Spleen (tissue), 11 donors: ENCODE measurements around the gene C6orf163. TPM values are rescaled to one million over a fixed set of nuclear protein-coding genes. Genes with fewer than 3 reads are reported as not detected.

Experiments
- DNase-seq: peaks from one replicate; pipeline ENCODE4 v3.0.0-alpha.2; 2020
- H3K27ac ChIP-seq, 8 donors: fragments of 200-600 bp; sonication (generic) in 7 of 8; 1 replicate in 4 of 8; 2 replicates in 4 of 8; pipeline versions ENCODE4 v1.5.0 to v1.8.0; 2016 to 2021; ENCODE audit warnings: inconsistent platforms in 4 of 8, mild to moderate bottlenecking in 4 of 8, moderate library complexity in 1 of 8
- H3K27me3 ChIP-seq, 7 donors: fragments of 200-600 bp; sonication (generic) in 6 of 7; replicated peaks in 1 of 7; 1 replicate in 4 of 7; 2 replicates in 3 of 7; pipeline versions ENCODE4 v1.5.0 to v1.8.0; 2016 to 2021; ENCODE audit warnings: inconsistent platforms in 3 of 7, mild to moderate bottlenecking in 1 of 7
- H3K36me3 ChIP-seq, 6 donors: fragments of 200-600 bp; sonication (generic) in 5 of 6; 1 replicate in 4 of 6; 2 replicates in 2 of 6; pipeline versions ENCODE4 v1.5.0 to v1.8.0; 2016 to 2021; ENCODE audit warnings: inconsistent platforms in 2 of 6
- H3K4me1 ChIP-seq, 6 donors: fragments of 200-600 bp; sonication (generic) in 5 of 6; 1 replicate in 3 of 6; 2 replicates in 3 of 6; pipeline versions ENCODE4 v1.5.0 to v1.8.0; 2016 to 2021; ENCODE audit warnings: inconsistent platforms in 3 of 6
- H3K4me3 ChIP-seq, 8 donors: fragments of 200-600 bp; sonication (generic) in 7 of 8; 1 replicate in 4 of 8; 2 replicates in 4 of 8; pipeline versions ENCODE4 v1.5.0 to v1.8.0; 2016 to 2021; ENCODE audit warnings: inconsistent platforms in 4 of 8, mild to moderate bottlenecking in 4 of 8, moderate library complexity in 2 of 8
- H3K9me3 ChIP-seq, 8 donors: fragments of 200-600 bp; sonication (generic) in 7 of 8; 1 replicate in 4 of 8; 2 replicates in 4 of 8; pipeline versions ENCODE4 v1.5.0 to v1.8.0; 2016 to 2021; ENCODE audit warnings: inconsistent platforms in 4 of 8
- POLR2A ChIP-seq, 3 donors: fragments of 450-650 bp; IDR thresholded peaks; one replicate each; pipeline ENCODE4 v1.5.1; 2017; ENCODE audit warnings: antibody characterized with exemption in 3 of 3, mild to moderate bottlenecking in 1 of 3
- POLR2AphosphoS5 ChIP-seq, 3 donors: sonication (generic); formaldehyde crosslinking; IDR thresholded peaks; one replicate each; pipeline ENCODE4 v1.5.1; 2017; ENCODE audit warnings: antibody characterized with exemption in 3 of 3
- WGBS, 5 donors: extraction: QIAGEN DNeasy Blood & Tissue Kit in 3 of 5; methylation state at CpG; one replicate each; pipeline versions ENCODE4 v1.1.5 to v1.1.7; 2013 to 2018; 5-methylcytosine and 5-hydroxymethylcytosine counted together
- intact Hi-C: fragments of 100-400 bp; cut with DNase I; formaldehyde crosslinking; loops from one replicate; pipeline ENCODE4 v1.15.0; 2023; ENCODE audit warnings: low total_unique reads
- polyA plus RNA-seq, 3 donors: library from polyadenylated mRNA; stranded (reverse); fragments of 200-250 nt; gene quantifications; one replicate each; pipeline ENCODE4 v1.2.1, GENCODE V29; 2013
- total RNA-seq, 7 donors: library from RNA; depleted of rRNA in 3 of 7; stranded (reverse); fragments of >200 nt in 3 of 7; fragmentation: NEBNext Ultra II Directional in 4 of 7; extraction: Animal tissue kit (Norgen Biotek cat#: 25700) in 4 of 7; gene quantifications; one replicate each; pipeline versions ENCODE4 v1.1.0 to v1.2.1, GENCODE V29; 2016 to 2021
- TF ChIP-seq, protein P1 (sequence below), 11 experiments: fragments of 200-600 bp in 7 of 11; fragments of 450-650 bp in 4 of 11; sonication (generic) in 4 of 11; IDR thresholded peaks in 8 of 11; conservative IDR thresholded peaks in 3 of 11; 1 replicate in 7 of 11; 2 replicates in 4 of 11; pipeline versions ENCODE4 v1.4.0 to v1.8.0; 2016 to 2021; ENCODE audit warnings: antibody characterized with exemption in 11 of 11, inconsistent platforms in 4 of 11, mild to moderate bottlenecking in 1 of 11
- donor health status: healthy with polysubstance abuse.
- donor health status: DM: no; HTN: no; CAD: no; lungs with moderate emphysema.
- donor health status: DM: no; HTN: no; CAD: no.
- donor health status: Bipolar disorder and iron deficiency.
- donor health status: healthy.
- donor health status: DM: no; HTN: no; CAD: no.
- donor health status: DM: yes; HTN: yes; CAD: no.

The C6orf163 gene
- total and polyA plus RNA-seq, 10 donors = 0.59 to 13.2 (median 5.4) TPM

DNA sequence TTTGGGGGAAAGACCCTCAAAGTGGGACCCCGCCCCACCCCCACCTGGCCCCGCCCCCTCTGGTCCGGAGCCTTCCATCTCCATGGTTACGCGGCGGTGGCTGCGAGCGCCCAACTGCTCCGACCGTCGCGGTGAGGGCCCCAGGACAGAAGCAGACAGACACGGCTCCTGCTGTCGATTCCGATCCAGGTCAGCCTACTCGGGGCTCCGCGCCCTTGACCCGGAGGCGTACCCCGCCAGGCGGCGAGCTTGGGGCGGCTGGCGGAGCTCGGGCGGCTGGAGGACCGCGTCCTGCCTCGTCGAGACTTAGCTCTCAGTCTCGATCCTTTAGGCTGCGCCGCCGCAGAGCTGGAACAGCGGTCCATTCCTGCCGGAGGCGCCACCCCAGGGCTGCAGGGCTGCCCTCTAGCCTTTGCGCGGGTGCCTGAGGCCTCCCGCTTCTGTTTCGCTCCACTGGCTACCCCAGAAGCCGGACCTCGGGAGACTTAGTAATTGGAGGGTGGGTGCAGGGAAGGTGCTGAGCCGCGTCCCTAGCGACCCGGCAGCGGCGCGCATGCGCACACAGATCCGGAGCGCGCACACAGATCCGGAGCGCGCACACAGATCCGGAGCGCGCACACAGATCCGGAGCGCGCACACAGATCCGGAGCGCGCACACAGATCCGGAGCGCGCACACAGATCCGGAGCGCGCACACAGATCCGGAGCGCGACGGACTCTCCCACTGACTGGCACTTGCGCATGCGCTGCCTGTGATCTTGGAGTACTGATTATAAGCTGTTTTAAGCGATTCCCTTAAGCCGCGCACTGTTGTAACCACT lies 63.5 kb downstream of the C6orf163 start, which contains the start of gene CFAP206:
Gene CFAP206 (plus strand): TSS at position 72 of the 820 bp plus-strand sequence. CDS start 1,868 bp downstream, outside the sequence.
- H3K36me3 ChIP-seq = no peaks in the 10 kb centered on the region
- no peaks in the 10 kb centered on the region for H3K9me3 ChIP-seq
- WGBS, 5 donors = 0 to 1% (median 0%) methylated on average over 36 to 82 of the region's 82 CpGs
- intact Hi-C loops = no loop called here
- peak within 1 kb of the TSS; percentile 58 to 89 (median 80) for H3K27ac ChIP-seq
- peak; percentile 6 to 80 (median 65) for TF ChIP-seq POLR2AphosphoS5 (IDR thresholded peaks at IDR 0.05)
- TF ChIP-seq, protein P1, sequence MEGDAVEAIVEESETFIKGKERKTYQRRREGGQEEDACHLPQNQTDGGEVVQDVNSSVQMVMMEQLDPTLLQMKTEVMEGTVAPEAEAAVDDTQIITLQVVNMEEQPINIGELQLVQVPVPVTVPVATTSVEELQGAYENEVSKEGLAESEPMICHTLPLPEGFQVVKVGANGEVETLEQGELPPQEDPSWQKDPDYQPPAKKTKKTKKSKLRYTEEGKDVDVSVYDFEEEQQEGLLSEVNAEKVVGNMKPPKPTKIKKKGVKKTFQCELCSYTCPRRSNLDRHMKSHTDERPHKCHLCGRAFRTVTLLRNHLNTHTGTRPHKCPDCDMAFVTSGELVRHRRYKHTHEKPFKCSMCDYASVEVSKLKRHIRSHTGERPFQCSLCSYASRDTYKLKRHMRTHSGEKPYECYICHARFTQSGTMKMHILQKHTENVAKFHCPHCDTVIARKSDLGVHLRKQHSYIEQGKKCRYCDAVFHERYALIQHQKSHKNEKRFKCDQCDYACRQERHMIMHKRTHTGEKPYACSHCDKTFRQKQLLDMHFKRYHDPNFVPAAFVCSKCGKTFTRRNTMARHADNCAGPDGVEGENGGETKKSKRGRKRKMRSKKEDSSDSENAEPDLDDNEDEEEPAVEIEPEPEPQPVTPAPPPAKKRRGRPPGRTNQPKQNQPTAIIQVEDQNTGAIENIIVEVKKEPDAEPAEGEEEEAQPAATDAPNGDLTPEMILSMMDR (IDR thresholded peaks at IDR 0.05 in 8 of 11, conservative IDR thresholded peaks at IDR 0.05 in 3 of 11) = peak in 1 of 11 experiments; percentile 28
- TF ChIP-seq POLR2A (IDR thresholded peaks at IDR 0.05) = no peak
- H3K4me1 ChIP-seq = peaks cover 0 to 17% (median 9%) of the 10 kb centered on the region in 6 donors
- DNase-seq = peak; percentile 92
- H3K27me3 ChIP-seq = peaks cover 0 to 15% (median 0%) of the 10 kb centered on the region in 7 donors
- peak within 1 kb of the TSS; percentile 86 to 100 (median 100) for H3K4me3 ChIP-seq

DNA sequence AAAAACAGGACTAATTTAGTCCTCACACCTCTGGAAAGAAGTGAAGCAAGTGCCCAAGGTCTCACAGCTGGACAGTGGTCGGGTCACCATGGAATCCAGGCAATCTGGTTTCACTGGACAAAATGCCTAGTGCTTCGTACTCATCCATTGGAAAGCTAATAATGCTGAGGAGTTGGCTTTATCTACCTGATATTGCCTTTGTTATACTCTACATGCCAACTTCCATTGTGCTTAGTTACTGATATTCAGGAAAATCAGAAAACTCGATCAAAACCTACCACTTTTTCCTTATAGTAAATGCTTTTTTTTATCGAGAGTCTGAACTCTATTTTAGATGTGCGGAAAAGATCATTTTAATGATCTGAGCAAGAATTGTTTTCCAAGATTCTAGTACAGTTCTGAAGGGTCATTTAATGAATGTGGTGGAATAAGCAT lies 64.1 kb downstream of the C6orf163 start:
- Histone ChIP-seq H3K36me3 (no peaks in the 10 kb centered on the region), H3K27me3 (peaks cover 0 to 15% (median 0%) of the 10 kb centered on the region in 7 donors), H3K9me3 (no peaks in the 10 kb centered on the region), H3K4me3 (peak overlapping the region; percentile 86 to 100 (median 100)), H3K27ac (peak overlapping the region in 7 of 8 donors; percentile 52 to 89 (median 83)), H3K4me1 (peaks cover 0 to 17% (median 9%) of the 10 kb centered on the region in 6 donors)
- DNase-seq = no peak
- TF ChIP-seq, protein P1 (IDR thresholded peaks at IDR 0.05 in 8 of 11, conservative IDR thresholded peaks at IDR 0.05 in 3 of 11) = no peak
- TF ChIP-seq POLR2A (IDR thresholded peaks at IDR 0.05) (no peak), POLR2AphosphoS5 (IDR thresholded peaks at IDR 0.05) (no peak)
- intact Hi-C loops = no loop called here
- 40 to 49% (median 46%) methylated on average over 5 of the region's 5 CpGs for WGBS, 5 donors

Other genes starting within 250 kb of the C6orf163 start
- not detected for gene CGA, start 249.7 kb upstream of the C6orf163 start, total RNA-seq
- gene CGA, start 249.7 kb upstream of the C6orf163 start, polyA plus RNA-seq = not detected
- gene ZNF292, start 189.2 kb upstream of the C6orf163 start, total RNA-seq = 10 to 100 TPM; 44.8 to 76.2 (median 56.8) TPM
- gene ZNF292, start 189.2 kb upstream of the C6orf163 start, polyA plus RNA-seq = 1 to 10 TPM; 5.1 to 5.7 (median 5.2) TPM
- gene SMIM8, start 22.2 kb upstream of the C6orf163 start, total RNA-seq = 10 to 100 TPM; 11.1 to 18.6 (median 12.4) TPM
- gene SMIM8, start 22.2 kb upstream of the C6orf163 start, polyA plus RNA-seq = 1 to 10 TPM; 4.2 to 6.8 (median 6.0) TPM
- not detected for gene GJB7, start 15.5 kb upstream of the C6orf163 start, total RNA-seq
- gene GJB7, start 15.5 kb upstream of the C6orf163 start, polyA plus RNA-seq = not detected
- gene CFAP206, start 63.2 kb downstream of the C6orf163 start, total RNA-seq = under 1 TPM in 1 of 7 donors, not detected in 6; 0.46 TPM
- under 1 TPM; 0.06 to 0.20 (median 0.12) TPM for gene CFAP206, start 63.2 kb downstream of the C6orf163 start, polyA plus RNA-seq
- gene SLC35A1, start 128.2 kb downstream of the C6orf163 start, total RNA-seq = 10 to 100 TPM; 16.0 to 25.4 (median 19.7) TPM
- gene SLC35A1, start 128.2 kb downstream of the C6orf163 start, polyA plus RNA-seq = 10 to 100 TPM; 13.3 to 16.8 (median 14.6) TPM
- gene RARS2, start 245.2 kb downstream of the C6orf163 start, total RNA-seq = 10 to 100 TPM; 24.2 to 32.3 (median 28.8) TPM
- 10 to 100 TPM; 14.2 to 19.1 (median 16.8) TPM for gene RARS2, start 245.2 kb downstream of the C6orf163 start, polyA plus RNA-seq
- 10 to 100 TPM; 18.3 to 35.6 (median 25.2) TPM for gene ORC3, start 245.3 kb downstream of the C6orf163 start, total RNA-seq
- 10 to 100 TPM; 15.1 to 16.3 (median 15.4) TPM for gene ORC3, start 245.3 kb downstream of the C6orf163 start, polyA plus RNA-seq